Cardiac muscle cell (in vitro differentiated cells and primary cell): ENCODE results near the gene DAB1. TPM values are rescaled to one million over a fixed set of nuclear protein-coding genes. Genes with fewer than 3 reads are reported as not detected.
A peak's percentile ranks its signal among the peaks of the same experiment; 100 is the strongest.

Source experiments
- DNase-seq, 2 donors: peaks; one replicate each; pipeline versions ENCODE4 v3.0.0 to v3.0.0-alpha.2; 2010 to 2017; ENCODE audit warnings: low read depth in 1 of 2, low spot score in 1 of 2
- H3K27ac ChIP-seq: fragments of 200-600 bp; sonication (generic); 2 replicates; pipeline ENCODE4 v1.5.1; 2016
- H3K27me3 ChIP-seq: fragments of 200-600 bp; sonication (generic); 2 replicates; pipeline ENCODE4 v1.6.0; 2016; ENCODE audit warnings: control low read depth
- H3K36me3 ChIP-seq: fragments of 200-600 bp; sonication (generic); 2 replicates; pipeline ENCODE4 v1.5.1; 2016; ENCODE audit warnings: control low read depth
- H3K4me1 ChIP-seq: fragments of 200-600 bp; sonication (generic); 2 replicates; pipeline ENCODE4 v1.8.1; 2017; ENCODE audit warnings: low read depth, mild to moderate bottlenecking, mixed run types
- H3K4me3 ChIP-seq: fragments of 200-600 bp; sonication (generic); 2 replicates; pipeline ENCODE4 v1.5.1; 2016; ENCODE audit warnings: mild to moderate bottlenecking
- H3K9me3 ChIP-seq: fragments of 200-600 bp; sonication (generic); 2 replicates; pipeline ENCODE4 v1.5.1; 2017; ENCODE audit warnings: low read depth, mild to moderate bottlenecking, control low read depth
- polyA plus RNA-seq: library from polyadenylated mRNA; unstranded; fragments of >200 nt; fragmentation: Nextera tagmentation; extraction: Ambion mirVana; gene quantifications from 2 replicates; pipeline ENCODE4 v1.2.1, GENCODE V29; 2016
- total RNA-seq: library from RNA; depleted of rRNA; stranded (reverse); fragments of >200 nt; gene quantifications from 2 replicates; pipeline ENCODE4 v1.2.3, GENCODE V29; 2016
- TF ChIP-seq, protein P1 (sequence below): IDR thresholded peaks from 2 replicates; pipeline ENCODE4 v1.5.1; 2012; ENCODE audit warnings: low read depth, mild to moderate bottlenecking, low read length

The DAB1 gene
- total and polyA plus RNA-seq, 2 experiments from 2014 or later = 24.1 to 26.6 TPM

- Histone ChIP-seq H3K36me3 (no peaks in the 10 kb centered on the region), H3K4me3 (no peak overlapping the region), H3K27me3 (no peaks in the 10 kb centered on the region), H3K4me1 (no peaks in the 10 kb centered on the region), H3K9me3 (no peaks in the 10 kb centered on the region), H3K27ac (no peak overlapping the region)
- DNase-seq = no peak
- TF ChIP-seq, protein P1, sequence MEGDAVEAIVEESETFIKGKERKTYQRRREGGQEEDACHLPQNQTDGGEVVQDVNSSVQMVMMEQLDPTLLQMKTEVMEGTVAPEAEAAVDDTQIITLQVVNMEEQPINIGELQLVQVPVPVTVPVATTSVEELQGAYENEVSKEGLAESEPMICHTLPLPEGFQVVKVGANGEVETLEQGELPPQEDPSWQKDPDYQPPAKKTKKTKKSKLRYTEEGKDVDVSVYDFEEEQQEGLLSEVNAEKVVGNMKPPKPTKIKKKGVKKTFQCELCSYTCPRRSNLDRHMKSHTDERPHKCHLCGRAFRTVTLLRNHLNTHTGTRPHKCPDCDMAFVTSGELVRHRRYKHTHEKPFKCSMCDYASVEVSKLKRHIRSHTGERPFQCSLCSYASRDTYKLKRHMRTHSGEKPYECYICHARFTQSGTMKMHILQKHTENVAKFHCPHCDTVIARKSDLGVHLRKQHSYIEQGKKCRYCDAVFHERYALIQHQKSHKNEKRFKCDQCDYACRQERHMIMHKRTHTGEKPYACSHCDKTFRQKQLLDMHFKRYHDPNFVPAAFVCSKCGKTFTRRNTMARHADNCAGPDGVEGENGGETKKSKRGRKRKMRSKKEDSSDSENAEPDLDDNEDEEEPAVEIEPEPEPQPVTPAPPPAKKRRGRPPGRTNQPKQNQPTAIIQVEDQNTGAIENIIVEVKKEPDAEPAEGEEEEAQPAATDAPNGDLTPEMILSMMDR = no peak
Measured at GRCh38 chr1:57258557-57259325, 165.1 kb downstream of the DAB1 start.

- no peaks in the 10 kb centered on the region for H3K9me3 ChIP-seq
- no peak overlapping the region for H3K27ac ChIP-seq
- no peaks in the 10 kb centered on the region for H3K36me3 ChIP-seq
- no peak overlapping the region for H3K4me3 ChIP-seq
- no peaks in the 10 kb centered on the region for H3K27me3 ChIP-seq
- H3K4me1 ChIP-seq = peaks cover 5% of the 10 kb centered on the region
- DNase-seq = no peak
- TF ChIP-seq, protein P1 = no peak
Measured at GRCh38 chr1:57255945-57256344, 167.9 kb downstream of the DAB1 start.

DNA sequence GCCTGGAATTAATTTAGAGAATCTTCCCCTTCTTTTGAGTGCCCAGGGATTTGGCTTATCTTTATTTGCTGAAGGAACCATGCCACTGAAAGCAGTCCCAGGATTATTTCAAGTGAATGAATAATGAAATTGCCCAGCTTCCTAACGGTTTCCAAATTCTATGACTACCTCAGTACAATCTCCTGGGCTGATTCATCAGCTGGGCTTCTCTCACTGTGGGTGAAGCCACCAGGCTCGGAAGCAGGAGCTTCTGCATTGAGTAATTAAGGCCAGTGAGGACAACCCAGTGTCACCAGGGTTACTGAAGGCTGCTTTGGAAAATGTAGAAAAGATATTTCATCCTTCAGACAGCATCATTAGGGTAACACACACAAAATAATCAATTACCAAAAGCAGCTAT lies 169.8 kb downstream of the DAB1 start:
- Histone ChIP-seq H3K27me3 (no peaks in the 10 kb centered on the region), H3K4me3 (no peak overlapping the region), H3K4me1 (peaks cover 5% of the 10 kb centered on the region), H3K27ac (no peak overlapping the region), H3K36me3 (no peaks in the 10 kb centered on the region), H3K9me3 (no peaks in the 10 kb centered on the region)
- peak in 1 of 2 donors; percentile 4 for DNase-seq
- TF ChIP-seq, protein P1 = no peak

DNA sequence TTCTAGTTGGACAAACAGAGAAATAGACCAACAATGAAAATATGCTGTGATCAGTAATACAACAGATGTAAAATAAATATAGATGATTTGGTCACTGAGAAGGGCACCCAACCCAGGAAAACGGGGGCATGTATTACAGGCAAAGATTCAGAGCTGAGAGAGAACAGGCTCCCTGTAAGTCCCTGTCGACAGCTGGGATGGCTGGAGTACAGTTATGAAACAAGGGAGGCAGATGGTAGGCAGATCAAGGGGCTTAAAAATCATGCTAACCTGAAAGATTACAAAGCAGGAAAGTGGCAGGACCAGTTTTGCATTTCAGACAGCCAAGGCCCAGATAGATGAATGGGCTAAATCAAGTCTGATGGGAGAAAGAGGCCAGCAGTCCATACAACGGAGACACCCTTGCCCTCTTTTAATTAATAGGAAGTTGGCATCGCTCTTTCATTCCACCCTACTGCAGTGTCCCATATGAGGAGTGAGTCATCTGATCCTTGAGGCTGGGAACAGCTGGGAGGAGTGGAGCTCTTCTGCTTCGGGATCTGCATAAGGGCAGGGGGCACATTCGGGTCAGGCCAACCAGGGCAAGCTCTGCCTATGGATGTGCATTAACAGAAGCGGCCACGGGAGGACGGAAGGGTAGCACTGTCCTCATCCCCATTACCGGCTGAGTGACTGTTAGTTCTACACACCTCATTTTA lies 171.1 kb downstream of the DAB1 start:
- peak in 1 of 2 donors; percentile 29 for DNase-seq

DNA sequence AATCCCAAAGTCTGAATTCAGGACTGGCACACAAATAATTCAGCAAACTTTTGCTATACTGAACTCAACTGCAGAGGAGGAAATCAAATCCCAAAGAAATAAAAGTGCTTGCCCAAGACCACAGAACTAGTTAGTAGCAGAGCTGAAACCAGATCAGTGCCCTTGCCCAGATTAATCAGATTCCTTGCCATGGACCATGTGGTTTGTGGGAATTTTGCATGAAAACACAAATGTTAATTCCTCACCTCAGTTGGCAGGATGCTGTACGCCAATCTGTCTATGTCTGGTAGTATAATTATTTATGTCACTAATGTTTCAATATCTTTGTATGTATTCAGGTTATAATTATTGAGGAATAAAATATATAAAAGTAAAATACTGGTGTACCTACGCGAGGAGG lies 173.8 kb downstream of the DAB1 start:
- DNase-seq = no peak
- Histone ChIP-seq H3K27ac (no peak overlapping the region), H3K4me1 (peaks cover 5% of the 10 kb centered on the region), H3K36me3 (no peaks in the 10 kb centered on the region), H3K9me3 (no peaks in the 10 kb centered on the region), H3K4me3 (no peak overlapping the region), H3K27me3 (no peaks in the 10 kb centered on the region)
- TF ChIP-seq, protein P1 = no peak

More for the DNA sequence above, 171.1 kb downstream of the DAB1 start:
- Histone ChIP-seq H3K27ac (peak overlapping the region; percentile 17), H3K36me3 (no peaks in the 10 kb centered on the region), H3K9me3 (no peaks in the 10 kb centered on the region), H3K4me3 (no peak overlapping the region), H3K4me1 (peaks cover 5% of the 10 kb centered on the region), H3K27me3 (no peaks in the 10 kb centered on the region)
- TF ChIP-seq, protein P1 = no peak
